GM18858 (cell line): ENCODE results near the gene TMEM86A.
"Not testable (repeated sequence)": the region's sequence is repeated elsewhere in the genome, so short reads cannot be mapped to it uniquely, and the experiment has no call there.

Experiments used
- ATAC-seq: cut with Tn5 transposase; IDR thresholded peaks from one replicate; pipeline ENCODE4 v1.9.1; 2021; ENCODE audit not compliant: unreplicated experiment

The TMEM86A gene, protein sequence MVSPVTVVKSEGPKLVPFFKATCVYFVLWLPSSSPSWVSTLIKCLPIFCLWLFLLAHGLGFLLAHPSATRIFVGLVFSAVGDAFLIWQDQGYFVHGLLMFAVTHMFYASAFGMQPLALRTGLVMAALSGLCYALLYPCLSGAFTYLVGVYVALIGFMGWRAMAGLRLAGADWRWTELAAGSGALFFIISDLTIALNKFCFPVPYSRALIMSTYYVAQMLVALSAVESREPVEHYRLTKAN

DNA sequence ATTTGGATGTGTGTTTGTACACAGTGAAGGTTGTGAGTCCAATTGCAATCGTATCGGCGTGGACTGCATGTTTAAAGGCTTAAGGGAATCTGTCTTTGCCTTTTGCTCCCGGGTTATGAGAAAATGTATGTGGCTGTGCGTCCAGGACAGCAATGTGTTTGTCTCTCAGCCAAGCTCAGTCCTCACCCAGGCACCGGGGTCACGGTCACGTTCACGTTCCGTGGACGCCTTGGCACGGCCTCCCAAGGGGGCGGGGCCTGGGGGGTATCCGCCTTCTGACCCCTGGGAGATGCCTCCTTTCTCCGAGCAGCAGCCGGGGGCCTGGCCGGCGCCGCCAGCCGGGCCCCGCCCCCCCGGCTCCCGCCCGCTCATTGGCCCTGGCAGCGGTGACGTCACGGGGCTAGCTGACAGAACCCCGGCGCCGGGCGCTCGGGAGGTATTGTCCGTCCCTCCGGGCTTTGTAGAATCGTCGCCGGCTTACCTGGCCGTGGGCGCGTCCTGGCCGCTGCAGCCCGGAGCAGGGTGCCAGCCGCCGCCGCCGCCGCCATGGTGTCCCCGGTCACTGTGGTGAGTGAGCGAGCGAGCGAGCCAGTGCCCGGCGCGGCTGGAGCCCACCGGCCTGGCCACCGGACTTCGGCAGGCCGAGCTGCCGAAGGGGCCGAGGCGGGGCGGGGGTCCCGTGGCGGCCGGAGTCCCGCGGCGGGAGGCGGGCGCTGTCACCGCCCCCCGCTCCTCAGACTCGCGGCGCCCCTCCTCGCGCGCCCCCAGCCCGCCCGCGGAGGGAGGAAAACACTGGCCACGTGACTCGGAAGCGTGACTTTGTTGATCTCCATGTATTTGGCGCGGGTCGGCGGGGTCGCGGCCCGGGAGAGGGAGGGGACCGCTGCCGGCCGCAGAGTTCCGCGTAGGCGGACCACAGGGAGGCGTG, at the start of gene TMEM86A:
Gene TMEM86A (plus strand): TSS at position 439 of the 928 bp plus-strand sequence. CDS start 108 bp downstream, at position 547.
- peak; percentile 89 for ATAC-seq

- no peak for ATAC-seq
Observed at GRCh38 chr11:18650353-18650752, 48.2 kb upstream of the TMEM86A start.

GRCh38 chr11:18650859-18651557, 47.6 kb upstream of the TMEM86A start:
- no peak for ATAC-seq

DNA sequence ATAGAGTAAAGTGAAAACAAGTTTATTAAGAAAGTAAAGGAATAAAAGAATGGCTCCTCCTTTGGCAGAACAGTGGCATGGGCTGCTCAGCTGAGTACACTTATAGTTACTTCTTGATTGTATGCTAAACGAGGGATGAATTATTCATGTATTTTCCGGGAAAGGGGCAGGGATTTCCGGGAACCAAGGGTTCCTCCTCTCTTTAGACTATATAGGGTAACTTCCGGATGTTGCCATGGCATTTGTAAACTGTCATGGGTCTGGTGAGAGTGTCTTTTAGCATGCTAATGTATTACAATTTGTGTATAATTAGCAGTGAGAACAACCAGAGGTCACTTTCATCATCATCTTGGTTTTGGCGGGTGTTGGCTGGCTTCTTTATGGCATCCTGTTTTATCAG, 40.9 kb upstream of the TMEM86A start:
- ATAC-seq: no peak

DNA sequence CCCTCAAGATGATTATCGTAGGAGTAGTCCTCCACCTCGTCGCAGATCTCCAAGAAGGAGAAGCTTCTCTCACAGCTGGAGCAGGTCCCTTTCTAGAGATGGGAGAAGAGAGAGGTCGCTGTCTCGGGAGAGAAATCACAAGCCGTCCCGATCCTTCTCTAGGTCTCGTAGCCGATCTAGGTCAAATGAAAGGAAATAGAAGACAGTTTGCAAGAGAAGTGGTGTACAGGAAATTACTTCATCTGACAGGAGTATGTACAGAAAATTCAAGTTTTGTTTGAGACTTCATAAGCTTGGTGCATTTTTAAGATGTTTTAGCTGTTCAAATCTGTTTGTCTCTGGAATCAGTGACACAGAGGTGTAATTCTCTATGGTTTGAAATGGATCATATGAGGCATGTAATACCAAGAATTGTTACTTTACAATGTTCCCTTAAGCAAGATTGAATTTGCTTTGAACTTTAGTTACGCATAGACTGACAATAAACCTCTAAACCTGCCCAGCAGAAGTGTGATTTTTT, 33.2 kb upstream of the TMEM86A start:
- not testable (repeated sequence) for ATAC-seq

- no peak for ATAC-seq
Observed at GRCh38 chr11:18668131-18668530, 30.4 kb upstream of the TMEM86A start.

DNA sequence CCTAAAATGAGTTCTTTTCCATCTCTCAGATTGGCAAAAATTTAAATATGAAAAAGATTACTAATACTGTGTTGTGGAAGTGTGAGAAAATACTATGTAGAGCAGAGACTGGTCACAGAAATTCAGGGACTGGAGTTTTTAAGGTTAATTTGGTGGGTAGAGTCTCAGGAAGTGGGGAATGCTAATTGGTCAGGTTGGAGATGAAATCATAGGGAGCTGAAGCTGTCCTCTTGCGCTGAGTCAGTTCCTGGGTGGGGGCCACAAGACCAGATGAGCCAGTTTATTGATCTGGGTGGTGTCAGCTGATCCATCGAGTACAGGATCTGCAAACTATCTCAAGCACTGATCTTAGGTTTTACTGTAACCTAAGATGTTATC, 29.4 kb upstream of the TMEM86A start:
- no peak for ATAC-seq

DNA sequence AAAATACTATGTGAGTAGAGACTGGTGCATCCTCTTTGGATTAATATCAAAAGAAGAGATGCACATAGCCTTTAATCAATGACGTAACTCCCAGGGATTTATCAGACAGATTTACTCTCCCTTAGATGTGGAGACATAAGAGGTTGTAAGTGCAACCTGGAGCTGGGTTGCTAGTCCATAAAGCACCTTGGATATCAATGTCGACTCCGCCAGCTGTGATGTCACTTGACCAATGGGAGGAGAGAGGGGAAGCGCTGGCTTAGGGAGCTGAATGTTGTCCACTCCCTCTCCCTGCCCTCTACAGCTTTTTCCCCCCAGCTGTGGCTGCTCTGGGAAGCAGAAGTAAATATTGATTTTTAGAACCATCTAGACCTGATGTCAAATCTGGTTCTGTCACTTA, 28.9 kb upstream of the TMEM86A start:
- no peak for ATAC-seq

GRCh38 chr11:18671246-18671645, 27.3 kb upstream of the TMEM86A start:
- ATAC-seq: no peak

DNA sequence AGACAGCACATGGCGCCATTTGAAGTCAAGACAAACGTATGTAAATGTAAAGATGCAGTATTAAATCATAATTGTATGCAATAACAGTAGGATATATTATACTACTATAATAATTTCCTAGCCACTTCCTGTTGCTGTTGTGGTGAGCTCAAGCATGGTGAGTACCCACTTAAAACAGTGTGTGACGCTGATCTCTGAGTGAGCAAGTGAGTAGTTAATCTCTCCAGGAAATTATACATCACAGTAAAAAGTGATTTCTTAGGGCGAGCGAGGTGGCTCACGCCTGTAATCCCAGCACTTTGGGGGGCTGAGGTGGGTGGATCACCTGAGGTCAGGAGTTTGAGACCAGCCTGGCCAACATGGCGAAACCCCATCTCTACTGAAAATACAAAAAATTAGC, 26.4 kb upstream of the TMEM86A start:
- not testable (repeated sequence) for ATAC-seq

DNA sequence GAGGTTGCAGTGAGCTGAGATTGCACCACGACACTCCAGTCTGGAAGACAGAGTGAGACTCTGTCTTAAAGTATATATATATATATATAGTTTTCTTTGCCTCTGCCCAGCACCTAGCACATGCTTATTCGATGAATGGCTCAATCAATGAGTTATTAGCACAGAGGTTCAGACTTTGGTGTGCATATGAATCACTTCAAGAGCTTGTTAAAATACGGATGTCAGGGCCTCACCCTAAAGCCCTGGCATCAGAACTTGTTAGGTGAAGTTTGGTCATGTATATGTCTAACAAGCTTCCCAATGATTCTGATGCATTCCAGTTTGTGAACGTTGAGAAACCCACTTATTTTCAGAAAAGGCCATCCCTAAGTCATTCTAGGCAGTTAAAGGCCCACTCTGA, 21.8 kb upstream of the TMEM86A start:
- no peak for ATAC-seq

GRCh38 chr11:18677560-18677959, 21.0 kb upstream of the TMEM86A start:
- no peak for ATAC-seq

- not testable (repeated sequence) for ATAC-seq
Observed at GRCh38 chr11:18681949-18682348, 16.6 kb upstream of the TMEM86A start.

DNA sequence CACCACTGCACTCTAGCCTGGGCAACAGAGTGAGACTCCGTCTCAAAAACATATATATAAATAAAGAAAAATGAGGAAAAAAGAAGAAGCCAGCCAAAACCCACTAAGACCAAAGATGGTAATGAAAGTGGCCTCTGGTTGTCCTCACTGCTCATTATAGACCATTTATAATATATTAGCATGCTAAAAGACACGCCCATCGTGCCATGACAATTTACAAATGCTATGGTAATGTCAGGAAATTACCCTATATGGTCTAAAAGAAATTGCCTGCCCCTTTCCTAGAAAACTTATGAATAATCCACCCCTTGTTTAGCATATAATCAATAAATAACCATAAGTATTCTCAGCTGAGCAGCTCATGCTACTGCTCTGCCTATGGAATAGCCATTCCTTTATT, 16.1 kb upstream of the TMEM86A start:
- no peak for ATAC-seq

- ATAC-seq: no peak
Observed at GRCh38 chr11:18684267-18684666, 14.3 kb upstream of the TMEM86A start.

DNA sequence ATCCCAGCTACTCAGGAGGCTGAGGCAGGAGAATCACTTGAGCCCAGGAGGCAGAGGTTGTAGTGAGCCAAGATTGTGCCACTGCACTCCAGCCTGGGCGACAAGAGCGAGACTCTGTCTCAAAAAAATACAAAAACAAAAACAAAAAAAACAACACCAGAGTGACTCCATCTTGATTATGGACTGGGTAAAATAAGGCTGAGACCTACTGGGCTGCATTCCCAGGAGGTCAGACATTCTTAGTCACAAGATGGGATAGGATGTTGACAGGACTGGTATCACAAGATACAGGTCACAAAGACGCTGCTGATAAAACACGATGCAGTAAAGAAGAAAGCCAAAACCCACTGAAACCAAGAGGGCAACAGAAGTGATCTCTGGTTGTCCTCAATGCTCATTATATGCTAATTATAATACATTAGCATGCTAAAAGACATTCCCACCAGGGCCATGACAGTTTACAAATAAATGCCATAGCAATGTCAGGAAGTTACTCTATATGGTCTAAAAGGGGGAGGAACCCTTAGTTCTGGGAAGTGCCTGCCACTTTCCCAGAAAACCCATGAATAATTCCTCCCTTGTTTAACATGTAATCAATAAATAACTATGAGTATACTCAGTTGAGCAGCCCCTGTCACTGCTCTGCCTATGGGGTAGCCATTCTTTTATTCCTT, 7.0 kb upstream of the TMEM86A start:
- ATAC-seq: not testable (repeated sequence)

DNA sequence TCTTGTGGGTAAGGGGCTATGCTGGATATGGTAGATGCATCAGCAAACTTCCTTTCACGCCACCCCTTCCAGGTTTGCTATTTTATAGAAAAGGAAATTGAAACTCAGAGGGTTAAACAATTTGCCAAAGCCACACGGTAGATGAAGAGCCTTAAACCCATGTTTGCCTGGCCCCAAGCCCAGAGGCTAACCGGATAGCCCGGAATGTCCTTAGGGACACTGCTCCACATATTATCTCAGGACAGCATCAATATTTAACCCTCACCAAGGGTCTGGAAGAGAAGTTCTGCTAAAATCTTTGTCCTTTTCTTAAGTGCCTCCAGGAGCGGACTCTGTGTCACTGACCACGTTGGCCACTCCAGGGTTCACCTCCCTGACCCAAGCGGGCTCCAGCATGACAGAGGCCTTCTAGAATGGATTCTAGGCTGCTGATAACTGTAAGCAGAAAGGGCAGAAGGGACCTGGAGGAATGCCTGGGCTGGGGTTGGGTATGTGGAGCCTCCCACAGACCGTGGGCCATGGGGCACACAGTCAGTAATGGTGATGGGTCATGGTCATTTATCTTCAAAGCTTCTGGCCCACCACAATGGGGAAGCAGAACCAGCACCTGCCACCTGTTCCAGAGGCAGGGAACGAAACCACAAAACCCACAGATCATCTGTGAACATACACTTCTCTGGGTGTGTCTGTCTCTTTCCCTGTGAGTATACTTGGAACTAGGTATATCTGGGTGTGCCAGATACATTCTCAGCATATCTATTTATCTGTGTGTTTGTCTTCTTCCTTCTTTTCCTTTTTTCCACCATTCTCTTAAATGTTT, 5.4 kb upstream of the TMEM86A start:
- ATAC-seq: no peak

DNA sequence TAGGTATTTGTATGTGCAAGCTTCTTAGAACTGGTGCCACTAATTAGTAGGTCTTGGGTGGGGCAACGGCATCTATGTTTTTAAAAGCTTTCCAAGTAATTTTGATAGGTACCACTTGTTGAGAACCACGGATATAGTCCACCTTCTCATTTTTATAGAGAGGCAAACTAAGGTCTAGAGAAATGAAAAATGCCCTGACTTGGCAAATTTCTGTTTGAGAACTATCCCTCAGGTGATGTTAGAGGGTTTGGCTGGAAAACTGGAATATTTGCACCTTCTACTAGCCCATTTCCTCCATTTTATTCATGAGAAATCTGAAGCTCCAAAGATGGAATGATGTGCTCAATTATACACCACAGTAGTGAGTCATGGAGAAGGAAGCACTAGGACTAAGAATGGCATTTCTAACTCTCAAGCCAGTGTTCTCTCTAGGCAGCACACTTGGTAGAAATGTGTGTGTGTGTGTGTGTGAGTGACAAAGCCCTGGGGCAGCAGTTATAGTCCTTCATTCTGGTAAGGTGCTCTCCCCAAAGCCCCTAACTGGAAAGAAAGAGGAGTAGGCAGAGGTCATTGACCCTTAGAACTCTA, 1.8 kb upstream of the TMEM86A start:
- ATAC-seq: no peak

DNA sequence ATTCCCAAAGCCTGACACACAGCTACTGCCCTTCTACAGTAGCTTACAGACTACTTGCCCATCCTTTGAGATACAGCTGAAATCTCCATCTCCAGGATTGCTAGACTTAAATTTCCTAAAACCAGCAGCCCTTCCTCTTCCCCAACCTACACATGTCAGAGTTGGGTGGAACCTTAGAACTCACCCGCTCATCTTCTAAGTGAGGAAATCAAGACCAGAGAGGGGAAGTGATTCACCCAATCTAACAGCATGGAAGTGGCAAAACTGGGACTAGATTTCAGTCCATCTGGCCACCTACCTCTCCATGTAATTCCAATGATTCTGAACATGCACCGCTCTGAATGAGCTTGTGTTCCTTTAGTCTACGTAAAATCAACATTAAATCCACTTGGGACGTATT, 1.0 kb upstream of the TMEM86A start:
- ATAC-seq: no peak

DNA sequence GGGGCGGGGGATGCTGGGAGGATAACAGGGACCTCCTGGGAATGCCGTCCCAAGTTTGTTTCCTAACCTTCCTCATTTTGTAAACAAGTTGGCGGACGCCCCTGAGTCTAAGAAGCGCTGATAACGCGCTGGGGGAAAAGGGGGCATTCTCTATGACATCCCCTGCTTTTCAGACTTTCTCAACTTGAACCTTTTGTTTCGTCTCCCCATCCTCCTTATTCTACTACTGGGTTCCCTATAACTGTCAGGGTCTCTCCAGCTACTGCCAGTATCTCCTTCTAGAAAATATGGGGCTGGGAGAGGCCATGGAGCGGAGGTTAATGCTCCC, 654 bp downstream of the TMEM86A start:
- no peak for ATAC-seq
